ENCODE results near the gene THOC5.

Gene THOC5

DNA sequence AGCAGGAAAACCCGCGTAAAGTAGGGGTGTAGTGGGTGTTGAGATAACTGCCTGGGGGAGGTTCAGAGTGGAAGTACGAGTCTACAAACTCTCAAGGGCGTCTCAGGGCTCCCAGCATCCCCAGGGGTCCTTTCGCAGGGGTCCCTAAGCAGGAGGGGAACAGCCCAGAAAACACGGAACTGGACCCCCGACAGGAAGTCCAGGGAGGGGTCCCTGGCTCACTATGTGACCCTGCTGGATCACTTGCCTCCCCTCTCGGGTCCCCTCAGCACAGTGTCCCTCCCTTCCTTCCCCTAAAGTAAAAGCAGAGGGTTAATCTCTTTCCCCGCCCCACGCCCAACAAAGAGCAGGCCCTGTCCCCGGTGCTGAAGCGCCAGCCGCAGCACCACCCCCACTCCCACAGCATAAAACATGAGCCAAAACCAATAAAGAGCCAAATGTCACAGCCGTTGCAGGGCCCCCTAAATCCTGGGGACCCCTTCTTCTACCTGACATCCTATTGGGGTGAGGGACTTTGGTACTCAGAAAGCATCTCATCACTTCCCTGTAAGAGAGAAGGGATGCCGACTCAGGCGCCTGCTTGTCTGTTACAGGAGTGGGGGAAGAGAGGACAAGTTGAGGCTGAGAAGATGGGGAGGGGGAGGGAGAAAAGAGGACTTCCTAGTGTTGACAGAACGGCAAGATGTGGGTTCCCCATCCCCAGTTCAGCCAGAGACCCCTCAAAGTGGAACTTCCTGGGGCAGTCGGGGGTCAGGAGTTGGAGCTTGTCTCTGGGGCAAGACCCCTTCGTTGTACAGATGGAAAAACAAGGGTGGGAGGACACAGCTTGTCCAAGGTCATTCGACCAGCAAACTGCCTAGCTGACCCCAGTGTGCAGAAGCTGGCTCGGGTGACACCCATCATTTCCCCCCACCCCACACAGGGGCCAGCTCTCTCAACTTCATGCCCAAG, 75.0 kb downstream of the THOC5 start:
- H3K9me3 ChIP-seq (replicated peaks in 1 of 11): peaks cover 0 to 14% (median 7%) of the 10 kb centered on the region in 11 experiments; a peak in 8 of 22 replicates
- H3K4me2 ChIP-seq: peak overlapping the region; percentile 38 to 79 (median 53); a peak in 21 of 22 replicates
- TF ChIP-seq Cebpa-rat (IDR thresholded peaks at IDR 0.05): no peak
- H3K27me3 ChIP-seq: peaks cover 18 to 31% (median 20%) of the 10 kb centered on the region in 11 experiments
- H3K4me1 ChIP-seq: peaks cover 22 to 35% (median 28%) of the 10 kb centered on the region in 10 experiments
- H3K9ac ChIP-seq: no peak overlapping the region
- H3K36me3 ChIP-seq: no peaks in the 10 kb centered on the region
- H4K20me1 ChIP-seq: peaks cover 0 to 41% (median 9%) of the 10 kb centered on the region in 11 experiments; a peak in 9 of 22 replicates
- H3K27ac ChIP-seq: no peak overlapping the region
- H3K4me3 ChIP-seq: no peak overlapping the region

DNA sequence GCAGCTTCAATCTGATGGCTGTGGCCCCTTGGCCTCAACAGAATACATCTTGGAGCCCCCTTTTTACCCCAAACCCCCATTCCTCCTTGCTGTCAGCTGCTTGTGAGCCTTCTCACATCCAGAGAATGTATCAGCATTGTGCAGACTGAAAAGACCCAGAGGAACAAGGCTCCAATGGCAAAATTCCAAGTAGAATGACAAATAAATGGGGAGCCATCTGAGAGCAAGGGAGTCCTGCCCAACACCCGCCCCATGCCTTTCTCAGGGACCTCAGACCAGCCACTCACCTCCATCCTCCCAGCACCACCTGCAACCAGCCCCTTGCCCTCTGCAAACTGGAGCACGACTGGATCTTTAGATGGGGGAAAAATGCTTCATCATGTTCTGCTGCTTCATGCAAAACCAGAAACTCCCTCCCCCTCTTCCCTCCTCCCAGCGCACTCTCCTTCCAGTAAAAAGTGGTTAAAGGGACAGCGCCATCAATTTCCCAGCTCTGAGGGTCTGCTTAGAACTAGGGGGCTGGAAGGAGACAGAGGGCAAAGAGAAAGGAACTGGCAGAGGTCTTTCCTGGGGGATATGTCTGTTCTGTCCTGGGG, 75.7 kb downstream of the THOC5 start:
- Histone ChIP-seq H3K27ac (no peak overlapping the region), H3K36me3 (no peaks in the 10 kb centered on the region), H3K9me3 (replicated peaks in 1 of 11) (peaks cover 0 to 14% (median 7%) of the 10 kb centered on the region in 11 experiments; a peak in 8 of 22 replicates), H4K20me1 (peaks cover 0 to 41% (median 9%) of the 10 kb centered on the region in 11 experiments; a peak in 9 of 22 replicates), H3K9ac (no peak overlapping the region), H3K4me1 (peaks cover 22 to 35% (median 28%) of the 10 kb centered on the region in 10 experiments), H3K27me3 (peaks cover 18 to 31% (median 20%) of the 10 kb centered on the region in 11 experiments), H3K4me3 (no peak overlapping the region), H3K4me2 (peak overlapping the region; percentile 38 to 79 (median 53))
- no peak for TF ChIP-seq Cebpa-rat (IDR thresholded peaks at IDR 0.05)

DNA sequence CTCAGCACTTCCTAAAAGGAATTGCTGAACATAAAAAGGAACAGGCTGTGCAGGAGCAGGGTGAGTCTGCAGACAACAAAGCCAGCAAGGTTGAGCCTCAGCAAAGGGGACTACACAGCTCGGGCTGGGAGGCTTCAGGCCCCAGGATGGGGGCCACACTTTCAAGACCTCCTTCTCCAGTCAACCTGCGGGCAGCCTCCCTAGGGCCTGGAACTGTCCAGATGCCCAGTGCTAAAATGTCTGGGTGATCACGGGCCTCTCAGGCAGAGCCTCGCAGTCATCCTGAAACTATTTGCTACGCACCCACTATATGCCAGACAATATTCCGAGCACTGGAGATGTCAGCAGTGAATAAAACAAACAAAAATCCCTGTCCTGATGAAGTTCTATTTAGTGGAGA, 77.4 kb downstream of the THOC5 start:
- Histone ChIP-seq H3K9ac (no peak overlapping the region), H3K36me3 (no peaks in the 10 kb centered on the region), H3K4me1 (peaks cover 21 to 35% (median 26%) of the 10 kb centered on the region in 10 experiments), H3K4me2 (peak overlapping the region; percentile 2 to 80 (median 72); a peak in 20 of 22 replicates), H3K4me3 (no peak overlapping the region), H4K20me1 (peaks cover 0 to 40% (median 9%) of the 10 kb centered on the region in 11 experiments; a peak in 9 of 22 replicates), H3K27me3 (peaks cover 18 to 31% (median 20%) of the 10 kb centered on the region in 11 experiments), H3K27ac (no peak overlapping the region), H3K9me3 (replicated peaks in 1 of 11) (peaks cover 0 to 14% (median 7%) of the 10 kb centered on the region in 11 experiments; a peak in 8 of 22 replicates)
- no peak for TF ChIP-seq Cebpa-rat (IDR thresholded peaks at IDR 0.05)

- TF ChIP-seq Cebpa-rat (IDR thresholded peaks at IDR 0.05): no peak
- H3K27ac ChIP-seq: no peak overlapping the region
- H3K4me3 ChIP-seq: no peak overlapping the region
- H3K9me3 ChIP-seq (replicated peaks in 1 of 11): peaks cover 0 to 9% (median 7%) of the 10 kb centered on the region in 11 experiments; a peak in 8 of 22 replicates
- H3K27me3 ChIP-seq: peaks cover 18 to 26% (median 21%) of the 10 kb centered on the region in 11 experiments
- no peak overlapping the region for H3K9ac ChIP-seq
- peaks cover 21 to 35% (median 26%) of the 10 kb centered on the region in 10 experiments for H3K4me1 ChIP-seq
- H4K20me1 ChIP-seq: peaks cover 0 to 38% (median 9%) of the 10 kb centered on the region in 11 experiments; a peak in 9 of 22 replicates
- H3K36me3 ChIP-seq: no peaks in the 10 kb centered on the region
- H3K4me2 ChIP-seq: peak overlapping the region in 10 of 11 experiments; percentile 2 to 80 (median 73); a peak in 18 of 22 replicates
These were observed 78.0 kb downstream of the THOC5 start for GRCh38 chr22:29475550-29475949.

DNA sequence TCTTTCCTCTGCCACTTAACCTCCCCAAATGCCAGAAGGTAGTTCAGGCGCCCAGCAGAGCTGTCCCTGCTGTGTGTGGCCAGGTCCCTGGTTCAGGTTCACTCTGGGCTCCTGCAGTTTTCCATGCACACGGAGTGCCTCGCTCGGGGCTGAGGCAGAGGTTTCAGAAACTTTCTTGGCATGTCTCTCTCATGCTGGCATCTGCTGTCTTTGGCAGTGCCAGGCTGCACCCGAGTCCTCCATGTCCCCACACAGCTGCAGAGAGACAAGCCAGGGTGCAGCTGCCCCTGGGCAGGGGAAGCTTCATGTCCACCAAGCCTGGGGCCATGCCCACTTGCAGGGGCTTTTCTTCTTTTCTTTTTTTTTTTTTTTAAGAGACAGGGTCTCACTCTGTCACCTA, 80.6 kb downstream of the THOC5 start:
- Histone ChIP-seq H3K9ac (no peak overlapping the region), H3K27me3 (peaks cover 0 to 15% (median 7%) of the 10 kb centered on the region in 11 experiments; a peak in 10 of 22 replicates), H3K27ac (no peak overlapping the region), H3K36me3 (no peaks in the 10 kb centered on the region), H3K4me3 (no peak overlapping the region), H3K4me2 (no peak overlapping the region), H3K9me3 (replicated peaks in 1 of 11) (no peaks in the 10 kb centered on the region), H3K4me1 (peaks cover 14 to 36% (median 29%) of the 10 kb centered on the region in 10 experiments), H4K20me1 (peaks cover 0 to 22% (median 8%) of the 10 kb centered on the region in 11 experiments; a peak in 8 of 22 replicates)
- no peak for TF ChIP-seq Cebpa-rat (IDR thresholded peaks at IDR 0.05)

DNA sequence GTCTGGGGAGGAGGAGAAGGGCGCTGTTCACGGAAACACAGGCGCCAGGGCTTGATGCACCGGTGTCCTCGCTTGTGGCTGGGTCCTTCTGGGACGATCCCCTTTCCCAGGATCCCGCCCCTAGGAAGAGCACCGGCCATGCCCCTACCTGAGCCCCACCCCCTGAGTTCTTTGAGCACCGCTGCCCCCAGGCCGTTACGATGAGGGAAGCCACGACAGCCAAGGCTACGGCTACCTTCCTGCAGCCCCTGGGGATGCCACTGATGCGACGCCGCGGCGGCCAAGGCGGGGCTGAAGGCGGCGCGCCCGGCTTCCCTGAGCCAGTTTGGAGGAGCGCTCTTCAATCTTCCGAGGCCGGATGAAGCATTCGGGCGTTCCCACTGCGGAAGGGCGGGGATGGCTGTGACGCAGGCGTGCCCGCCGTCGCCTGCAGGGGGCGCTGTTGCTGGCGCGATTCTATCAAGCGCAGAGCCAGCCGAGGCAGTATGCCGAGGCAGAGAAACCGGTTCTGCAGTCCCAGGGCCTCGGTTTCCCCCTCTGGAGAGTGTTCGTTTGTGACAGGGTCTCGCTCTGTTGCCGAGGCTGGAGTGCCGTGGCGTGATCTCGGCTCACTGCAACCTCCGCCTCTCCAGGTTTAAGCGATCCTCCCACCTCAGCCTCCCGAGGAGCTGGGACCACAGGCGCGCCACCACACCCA, 83.2 kb downstream of the THOC5 start:
- Histone ChIP-seq H3K27me3 (peaks cover 0 to 13% (median 7%) of the 10 kb centered on the region in 11 experiments; a peak in 10 of 22 replicates), H3K9me3 (replicated peaks in 1 of 11) (no peaks in the 10 kb centered on the region), H3K36me3 (no peaks in the 10 kb centered on the region), H3K27ac (no peak overlapping the region), H3K4me2 (peak overlapping the region; percentile 65 to 90 (median 78)), H4K20me1 (peaks cover 0 to 6% (median 0%) of the 10 kb centered on the region in 11 experiments; a peak in 5 of 22 replicates), H3K4me3 (peak overlapping the region in 6 of 10 experiments; percentile 8 to 57 (median 42); a peak in 10 of 20 replicates), H3K4me1 (peaks cover 0 to 20% (median 14%) of the 10 kb centered on the region in 10 experiments; a peak in 17 of 20 replicates), H3K9ac (peak overlapping the region in 2 of 11 experiments; percentile 4 to 46; a peak in 1 of 22 replicates)
- TF ChIP-seq Cebpa-rat (IDR thresholded peaks at IDR 0.05): no peak

DNA sequence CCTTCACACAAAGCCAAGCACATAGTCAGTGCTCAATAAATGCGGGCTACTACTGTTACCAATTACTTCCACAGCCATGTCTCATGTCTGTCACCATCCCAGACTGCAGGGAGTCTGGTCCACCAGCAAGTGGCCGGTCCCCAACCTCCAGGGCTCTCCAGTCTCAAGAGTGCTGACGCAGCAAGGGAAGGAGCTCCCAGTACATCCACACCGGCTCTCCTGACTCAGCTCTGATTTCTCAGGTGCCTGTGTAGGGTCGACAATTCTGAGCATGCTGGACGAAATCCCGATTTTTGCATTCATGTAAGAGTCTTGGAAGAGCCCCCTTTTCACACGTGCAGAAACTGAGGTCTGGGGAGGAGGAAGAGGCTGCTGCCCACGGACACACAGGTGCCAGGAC, 83.8 kb downstream of the THOC5 start:
- Histone ChIP-seq H3K9ac (0 out of 22 replicates have a peak overlapping the region, but pooled peaks of 2 of the 11 experiments have one; percentile 4 to 46), H3K27ac (no peak overlapping the region), H3K36me3 (no peaks in the 10 kb centered on the region), H4K20me1 (peaks cover 0 to 6% (median 0%) of the 10 kb centered on the region in 11 experiments; a peak in 4 of 22 replicates), H3K4me3 (peak overlapping the region in 4 of 10 experiments; percentile 40 to 57 (median 48); a peak in 5 of 20 replicates), H3K27me3 (peaks cover 0 to 13% (median 7%) of the 10 kb centered on the region in 11 experiments; a peak in 10 of 22 replicates), H3K9me3 (replicated peaks in 1 of 11) (no peaks in the 10 kb centered on the region), H3K4me1 (peaks cover 0 to 14% (median 9%) of the 10 kb centered on the region in 10 experiments; a peak in 15 of 20 replicates), H3K4me2 (peak overlapping the region; percentile 65 to 90 (median 78))
- TF ChIP-seq Cebpa-rat (IDR thresholded peaks at IDR 0.05): no peak

DNA sequence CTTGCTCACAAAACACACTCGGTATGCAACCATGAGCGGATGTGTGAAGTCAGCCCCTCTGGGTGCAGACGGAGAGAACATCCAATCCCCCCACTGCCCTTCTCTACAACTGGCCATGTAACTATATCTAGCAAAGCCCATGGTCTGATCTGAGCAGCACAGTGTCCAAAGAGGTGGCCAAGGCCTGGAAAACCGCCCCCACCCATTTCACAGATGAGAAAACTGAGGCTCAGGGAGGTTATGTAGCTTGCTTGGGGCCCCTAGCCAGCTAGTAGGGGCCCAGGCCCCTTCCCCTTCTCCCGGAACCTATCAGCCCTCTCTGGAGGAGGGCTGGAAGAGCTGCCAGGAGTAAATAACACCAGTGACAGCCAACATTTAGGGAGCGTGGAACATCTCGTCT, 89.0 kb downstream of the THOC5 start:
- H3K36me3 ChIP-seq: no peaks in the 10 kb centered on the region
- H3K9me3 ChIP-seq (replicated peaks in 1 of 11): no peaks in the 10 kb centered on the region
- peaks cover 0 to 3% (median 0%) of the 10 kb centered on the region in 11 experiments; a peak in 5 of 22 replicates for H3K27me3 ChIP-seq
- no peak overlapping the region for H3K9ac ChIP-seq
- no peak for TF ChIP-seq Cebpa-rat (IDR thresholded peaks at IDR 0.05)
- H3K4me2 ChIP-seq: no peak overlapping the region
- peaks cover 0 to 7% (median 0%) of the 10 kb centered on the region in 11 experiments; a peak in 2 of 22 replicates for H4K20me1 ChIP-seq
- peaks cover 0 to under 1% (median 0%) of the 10 kb centered on the region in 10 experiments; a peak in 2 of 20 replicates for H3K4me1 ChIP-seq
- no peak overlapping the region for H3K4me3 ChIP-seq
- H3K27ac ChIP-seq: no peak overlapping the region

Measured in BLaER1 treated with 17β-estradiol and CSF1 and Interleukin-3, amounts not matched to agents 10 nM and 100 nM (cell line).